Liver (tissue), 3 donors: ENCODE results near the gene DGCR6L.
"Not testable (repeated sequence)": the region's sequence is repeated elsewhere in the genome, so short reads cannot be mapped to it uniquely, and the experiment has no call there.

Experiments
- JUND ChIP-seq, 2 donors: IDR thresholded peaks; 2 replicates each; pipeline ENCODE4 v1.6.1; 2016; ENCODE audit warnings: antibody characterized with exemption in 2 of 2
- SP1 ChIP-seq: IDR thresholded peaks from 2 replicates; pipeline ENCODE4 v1.6.1; 2018; ENCODE audit warnings: antibody characterized with exemption, mild to moderate bottlenecking
- TF ChIP-seq, protein P1 (sequence below): fragments of 150-350 bp; IDR thresholded peaks from 2 replicates; pipeline ENCODE4 v1.5.1; 2017; ENCODE audit warnings: improper control_type of control experiment, low read depth, low read length; ENCODE audit not compliant: missing input control
- donor health status: healthy.
- donor health status: healthy.

DNA sequence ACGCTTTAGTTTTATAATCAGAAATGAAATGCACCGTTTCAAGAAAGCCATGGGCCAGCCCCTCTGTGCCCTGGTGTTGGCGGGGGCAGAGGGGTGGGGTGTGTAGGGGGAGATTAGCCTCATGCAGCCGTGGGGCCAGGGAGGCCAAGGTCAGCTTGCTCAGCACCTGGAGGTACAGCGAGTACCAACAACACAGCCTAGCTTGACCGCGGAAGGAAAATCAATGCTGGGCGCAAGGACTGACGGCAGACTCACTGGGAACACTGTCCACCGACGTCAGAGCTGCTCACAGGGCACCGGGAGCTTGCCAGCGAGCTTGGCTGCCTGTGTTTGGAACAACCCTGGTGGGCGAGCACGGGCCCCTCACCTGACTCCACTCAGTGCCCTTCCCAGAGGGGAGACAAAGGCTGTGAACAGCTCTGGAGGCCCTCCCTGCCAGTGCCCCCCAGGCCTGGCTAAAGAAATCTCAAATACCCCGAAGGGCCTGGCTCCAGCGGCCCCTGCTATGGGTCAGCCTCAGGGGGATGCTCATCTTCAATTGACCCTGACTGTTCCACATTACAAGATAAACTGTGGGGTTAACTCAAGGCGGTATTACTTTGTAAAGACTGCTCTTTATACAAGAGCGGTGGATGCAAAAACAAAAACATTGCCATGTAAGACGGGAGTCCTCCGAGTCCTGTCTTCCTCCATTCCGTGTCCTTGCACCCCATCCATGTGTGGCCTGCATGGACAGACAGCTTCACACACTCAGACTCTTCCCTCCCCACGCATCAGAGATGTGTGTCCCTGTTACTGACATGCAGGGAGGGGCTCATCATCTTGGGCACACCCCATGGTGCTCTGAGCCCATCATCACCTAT, 30.4 kb downstream of the DGCR6L start:
- TF ChIP-seq, protein P1, sequence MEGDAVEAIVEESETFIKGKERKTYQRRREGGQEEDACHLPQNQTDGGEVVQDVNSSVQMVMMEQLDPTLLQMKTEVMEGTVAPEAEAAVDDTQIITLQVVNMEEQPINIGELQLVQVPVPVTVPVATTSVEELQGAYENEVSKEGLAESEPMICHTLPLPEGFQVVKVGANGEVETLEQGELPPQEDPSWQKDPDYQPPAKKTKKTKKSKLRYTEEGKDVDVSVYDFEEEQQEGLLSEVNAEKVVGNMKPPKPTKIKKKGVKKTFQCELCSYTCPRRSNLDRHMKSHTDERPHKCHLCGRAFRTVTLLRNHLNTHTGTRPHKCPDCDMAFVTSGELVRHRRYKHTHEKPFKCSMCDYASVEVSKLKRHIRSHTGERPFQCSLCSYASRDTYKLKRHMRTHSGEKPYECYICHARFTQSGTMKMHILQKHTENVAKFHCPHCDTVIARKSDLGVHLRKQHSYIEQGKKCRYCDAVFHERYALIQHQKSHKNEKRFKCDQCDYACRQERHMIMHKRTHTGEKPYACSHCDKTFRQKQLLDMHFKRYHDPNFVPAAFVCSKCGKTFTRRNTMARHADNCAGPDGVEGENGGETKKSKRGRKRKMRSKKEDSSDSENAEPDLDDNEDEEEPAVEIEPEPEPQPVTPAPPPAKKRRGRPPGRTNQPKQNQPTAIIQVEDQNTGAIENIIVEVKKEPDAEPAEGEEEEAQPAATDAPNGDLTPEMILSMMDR = not testable (repeated sequence)
- peak; percentile 81 for TF ChIP-seq SP1
- TF ChIP-seq JUND (IDR thresholded peaks at IDR 0.05) = peak in 1 of 2 donors; percentile 21
